Stimulated activated memory B cell treated with anti-CD40 and anti-IgM and Interleukin-4, amounts not matched to agents 10 μg/mL and 1 μg/mL and 100 μg/mL, for 72 hours (primary cell): Measurements from ENCODE around the gene HSH2D.

ENCODE experiments used
- ATAC-seq: fragments of 150-1000 bp; cut with Tn5 transposase; 2 replicates; pipeline ENCODE4 v1.10.0; 2021
- H3K27ac Mint-ChIP-seq: one replicate; pipeline ENCODE4 v1.8.0; 2022; ENCODE audit warnings: mild to moderate bottlenecking, mixed read lengths
- H3K27me3 Mint-ChIP-seq: one replicate; pipeline ENCODE4 v1.8.0; 2022; ENCODE audit warnings: mixed read lengths
- H3K36me3 Mint-ChIP-seq: one replicate; pipeline ENCODE4 v1.8.0; 2022; ENCODE audit warnings: mixed read lengths
- H3K4me1 Mint-ChIP-seq: one replicate; pipeline ENCODE4 v1.8.0; 2022; ENCODE audit warnings: mixed read lengths
- H3K4me3 Mint-ChIP-seq: one replicate; pipeline ENCODE4 v1.8.0; 2022; ENCODE audit warnings: mild to moderate bottlenecking, moderate library complexity, mixed read lengths
- H3K9me3 Mint-ChIP-seq: one replicate; pipeline ENCODE4 v1.8.0; 2022; ENCODE audit warnings: mixed read lengths

Gene HSH2D

GRCh38 chr19:16190198-16190597 lies 46.7 kb downstream of the HSH2D start:
- H3K27ac Mint-ChIP-seq: no peak overlapping the region
- H3K36me3 Mint-ChIP-seq: peaks cover 52% of the 10 kb centered on the region
- ATAC-seq: no peak

GRCh38 chr19:16190736-16191135 lies 47.3 kb downstream of the HSH2D start:
- H3K4me3 Mint-ChIP-seq: no peak overlapping the region
- H3K4me1 Mint-ChIP-seq: peaks cover 25% of the 10 kb centered on the region
- H3K9me3 Mint-ChIP-seq: no peaks in the 10 kb centered on the region
- H3K27me3 Mint-ChIP-seq: no peaks in the 10 kb centered on the region
- H3K36me3 Mint-ChIP-seq: peaks cover 46% of the 10 kb centered on the region
- ATAC-seq: no peak
- H3K27ac Mint-ChIP-seq: no peak overlapping the region

More at GRCh38 chr19:16190198-16190597, 46.7 kb downstream of the HSH2D start:
- Mint-ChIP-seq H3K4me3 (no peak overlapping the region), H3K27me3 (no peaks in the 10 kb centered on the region), H3K4me1 (peaks cover 31% of the 10 kb centered on the region), H3K9me3 (no peaks in the 10 kb centered on the region)

- Mint-ChIP-seq H3K4me1 (peaks cover 22% of the 10 kb centered on the region), H3K27ac (no peak overlapping the region), H3K9me3 (no peaks in the 10 kb centered on the region), H3K4me3 (no peak overlapping the region), H3K27me3 (no peaks in the 10 kb centered on the region), H3K36me3 (peaks cover 46% of the 10 kb centered on the region)
- no peak for ATAC-seq
Measured at GRCh38 chr19:16191216-16191908, 47.9 kb downstream of the HSH2D start.

- Mint-ChIP-seq H3K4me3 (no peak overlapping the region), H3K4me1 (peaks cover 18% of the 10 kb centered on the region), H3K27me3 (no peaks in the 10 kb centered on the region), H3K36me3 (peaks cover 33% of the 10 kb centered on the region), H3K27ac (no peak overlapping the region), H3K9me3 (no peaks in the 10 kb centered on the region)
- no peak for ATAC-seq
Measured at GRCh38 chr19:16193466-16193865, 50.0 kb downstream of the HSH2D start.

GRCh38 chr19:16197188-16197621 lies 53.7 kb downstream of the HSH2D start:
- ATAC-seq: no peak
- Mint-ChIP-seq H3K27me3 (no peaks in the 10 kb centered on the region), H3K4me3 (peak overlapping the region; percentile 95), H3K9me3 (no peaks in the 10 kb centered on the region), H3K36me3 (peaks cover 15% of the 10 kb centered on the region), H3K4me1 (peaks cover 46% of the 10 kb centered on the region), H3K27ac (peak overlapping the region; percentile 95)

GRCh38 chr19:16197622-16198369 lies 54.3 kb downstream of the HSH2D start, which contains the start of gene AP1M1:
TSS of gene AP1M1 (plus strand) at chr19:16197911. CDS start at chr19:16198027, 116 bp downstream.
- Mint-ChIP-seq H3K36me3 (peaks cover 20% of the 10 kb centered on the region), H3K9me3 (no peaks in the 10 kb centered on the region), H3K27me3 (no peaks in the 10 kb centered on the region), H3K27ac (peak within 1 kb of the TSS; percentile 95), H3K4me3 (peak within 1 kb of the TSS; percentile 95), H3K4me1 (peaks cover 52% of the 10 kb centered on the region)
- peak; percentile 97 for ATAC-seq

GRCh38 chr19:16198370-16198651 lies 54.8 kb downstream of the HSH2D start:
- Mint-ChIP-seq H3K4me3 (peak overlapping the region; percentile 95), H3K27ac (peak overlapping the region; percentile 95), H3K4me1 (peaks cover 57% of the 10 kb centered on the region), H3K27me3 (no peaks in the 10 kb centered on the region), H3K36me3 (peaks cover 26% of the 10 kb centered on the region), H3K9me3 (no peaks in the 10 kb centered on the region)
- ATAC-seq: peak; percentile 1

- Mint-ChIP-seq H3K27me3 (no peaks in the 10 kb centered on the region), H3K4me1 (peaks cover 65% of the 10 kb centered on the region)
Measured at GRCh38 chr19:16199275-16199932, 55.9 kb downstream of the HSH2D start.

GRCh38 chr19:16200038-16201010 lies 56.8 kb downstream of the HSH2D start:
- no peak for ATAC-seq
- H3K27ac Mint-ChIP-seq: peak overlapping the region; percentile 95
- H3K36me3 Mint-ChIP-seq: peaks cover 32% of the 10 kb centered on the region
- H3K4me1 Mint-ChIP-seq: peaks cover 65% of the 10 kb centered on the region
- H3K27me3 Mint-ChIP-seq: no peaks in the 10 kb centered on the region
- no peaks in the 10 kb centered on the region for H3K9me3 Mint-ChIP-seq
- peak overlapping the region; percentile 17 for H3K4me3 Mint-ChIP-seq

More at GRCh38 chr19:16199275-16199932, 55.9 kb downstream of the HSH2D start:
- Mint-ChIP-seq H3K27ac (peak overlapping the region; percentile 95), H3K9me3 (no peaks in the 10 kb centered on the region), H3K36me3 (peaks cover 32% of the 10 kb centered on the region), H3K4me3 (no peak overlapping the region)
- no peak for ATAC-seq

- Mint-ChIP-seq H3K4me3 (no peak overlapping the region), H3K36me3 (peaks cover 34% of the 10 kb centered on the region), H3K9me3 (no peaks in the 10 kb centered on the region), H3K27me3 (no peaks in the 10 kb centered on the region), H3K27ac (peak overlapping the region; percentile 95), H3K4me1 (peaks cover 65% of the 10 kb centered on the region)
- ATAC-seq: no peak
Measured at GRCh38 chr19:16201011-16201391, 57.5 kb downstream of the HSH2D start.

- ATAC-seq: peak; percentile 52
- Mint-ChIP-seq H3K9me3 (no peaks in the 10 kb centered on the region), H3K27ac (peak overlapping the region; percentile 95), H3K36me3 (peaks cover 48% of the 10 kb centered on the region), H3K4me3 (peak overlapping the region; percentile 59), H3K4me1 (peaks cover 60% of the 10 kb centered on the region), H3K27me3 (no peaks in the 10 kb centered on the region)
Measured at GRCh38 chr19:16202320-16203255, 59.1 kb downstream of the HSH2D start.

- Mint-ChIP-seq H3K4me3 (peak overlapping the region; percentile 59), H3K9me3 (no peaks in the 10 kb centered on the region), H3K36me3 (peaks cover 54% of the 10 kb centered on the region), H3K27ac (peak overlapping the region; percentile 95), H3K4me1 (peaks cover 56% of the 10 kb centered on the region), H3K27me3 (no peaks in the 10 kb centered on the region)
- ATAC-seq: no peak
Measured at GRCh38 chr19:16203256-16204004, 59.9 kb downstream of the HSH2D start.

GRCh38 chr19:16204005-16204294 lies 60.5 kb downstream of the HSH2D start:
- peaks cover 51% of the 10 kb centered on the region for H3K4me1 Mint-ChIP-seq
- H3K27ac Mint-ChIP-seq: peak overlapping the region; percentile 95
- no peak overlapping the region for H3K4me3 Mint-ChIP-seq
- H3K27me3 Mint-ChIP-seq: no peaks in the 10 kb centered on the region
- H3K9me3 Mint-ChIP-seq: no peaks in the 10 kb centered on the region
- H3K36me3 Mint-ChIP-seq: peaks cover 59% of the 10 kb centered on the region
- ATAC-seq: no peak
